Keratinocyte (primary cell): Measurements from ENCODE around the gene NUAK2. TPM values are rescaled to one million over a fixed set of nuclear protein-coding genes. Genes with fewer than 3 reads are reported as not detected.

Experiments
- DNase-seq: peaks from one replicate; pipeline ENCODE4 v3.0.0-alpha.2; 2011; ENCODE audit warnings: low read depth, missing footprints, low spot score
- FAIRE-seq: peaks from 2 replicates; lab custom pipeline; 2011; peaks lifted over from hg19 to GRCh38; lab: Jason Lieb, UNC
- H2AFZ ChIP-seq: 2 replicates; pipeline ENCODE4 v1.6.0; 2012; ENCODE audit warnings: low read length, control low read depth, inconsistent platforms; ENCODE audit not compliant: control insufficient read depth
- H3K27ac ChIP-seq: 2 replicates; pipeline ENCODE4 v1.5.1; 2011; ENCODE audit warnings: low read length; ENCODE audit not compliant: control insufficient read depth, insufficient read depth
- H3K27me3 ChIP-seq: 3 replicates; pipeline ENCODE4 v1.6.0; 2011; ENCODE audit warnings: low read length; ENCODE audit not compliant: control insufficient read depth, insufficient read depth; ENCODE audit errors: extremely low read depth
- H3K36me3 ChIP-seq, 2 experiments: 2 replicates in 1 of 2; 3 replicates in 1 of 2; pipeline ENCODE4 v1.5.1; 2011; ENCODE audit warnings: low read length in 2 of 2, mild to moderate bottlenecking in 1 of 2; ENCODE audit not compliant: control insufficient read depth in 2 of 2, insufficient read depth in 2 of 2; ENCODE audit errors: extremely low read depth in 1 of 2
- H3K4me1 ChIP-seq: 3 replicates; pipeline ENCODE4 v1.5.1; 2011; ENCODE audit warnings: low read length; ENCODE audit not compliant: control insufficient read depth, insufficient read depth; ENCODE audit errors: extremely low read depth
- H3K4me2 ChIP-seq: 3 replicates; pipeline ENCODE4 v1.6.0; 2011; ENCODE audit warnings: low read depth, low read length; ENCODE audit not compliant: control insufficient read depth, insufficient read depth; ENCODE audit errors: extremely low read depth
- H3K4me3 ChIP-seq, 3 experiments: fragments of 200-600 bp in 1 of 3; sonication (generic) in 1 of 3; 2 replicates in 2 of 3; 3 replicates in 1 of 3; pipeline ENCODE4 v1.5.1; 2011 to 2016; ENCODE audit warnings: low read length in 3 of 3, mild to moderate bottlenecking in 3 of 3, control low read depth in 2 of 3, inconsistent platforms in 1 of 3, low read depth in 1 of 3, mixed read lengths in 1 of 3, mixed run types in 1 of 3, moderate library complexity in 1 of 3; ENCODE audit not compliant: control insufficient read depth in 2 of 3, insufficient read depth in 2 of 3; ENCODE audit errors: extremely low read depth in 1 of 3
- H3K79me2 ChIP-seq: 2 replicates; pipeline ENCODE4 v1.6.0; 2012; ENCODE audit warnings: low read length; ENCODE audit not compliant: control insufficient read depth, insufficient read depth
- H3K9ac ChIP-seq: 3 replicates; pipeline ENCODE4 v1.6.0; 2011; ENCODE audit warnings: low read length; ENCODE audit not compliant: control insufficient read depth, insufficient read depth; ENCODE audit errors: extremely low read depth
- H3K9me1 ChIP-seq: 3 replicates; pipeline ENCODE4 v1.6.0; 2011; ENCODE audit warnings: low read length; ENCODE audit not compliant: control insufficient read depth, insufficient read depth; ENCODE audit errors: extremely low read depth
- H3K9me3 ChIP-seq: 2 replicates; pipeline ENCODE4 v1.5.1; 2012; ENCODE audit warnings: low read depth, low read length; ENCODE audit not compliant: control insufficient read depth
- H4K20me1 ChIP-seq: 3 replicates; pipeline ENCODE4 v1.6.0; 2011; ENCODE audit warnings: low read length; ENCODE audit not compliant: control insufficient read depth, insufficient read depth; ENCODE audit errors: extremely low read depth
- EZH2 ChIP-seq: IDR thresholded peaks from one replicate; pipeline ENCODE4 v1.6.1; 2012; ENCODE audit warnings: inconsistent platforms, mild to moderate bottlenecking, low read length, moderate library complexity
- dilution Hi-C: fragments of 300-500 bp; cut with MboI; formaldehyde crosslinking; loops from one replicate; pipeline ENCODE4 v1.7.0; 2020; ENCODE audit warnings: low sequenced_read_pairs; ENCODE audit not compliant: extremely low pct_ligation_motif_present
- polyA plus RNA-seq, 5 experiments: library from polyadenylated mRNA; depleted of rRNA in 3 of 5; stranded (reverse) in 3 of 5; stranded (forward) in 1 of 5; unstranded in 1 of 5; fragments of >200 nt; gene quantifications; 1 replicate in 1 of 5; 2 replicates in 3 of 5; 3 replicates in 1 of 5; pipeline versions ENCODE4 v1.2.1 to v1.2.3, GENCODE V29; 2011 to 2012; ENCODE audit warnings: missing spikeins in 2 of 5, low read depth in 1 of 5, low replicate concordance in 1 of 5
- TF ChIP-seq, protein P1 (sequence below), 3 experiments: IDR thresholded peaks in 1 of 3; conservative IDR thresholded peaks in 1 of 3; optimal IDR thresholded peaks in 1 of 3; 2 replicates in 2 of 3; 3 replicates in 1 of 3; pipeline versions ENCODE3 to v1.5.1; 2011; ENCODE audit warnings: low read length in 3 of 3, mild to moderate bottlenecking in 3 of 3, moderate library complexity in 2 of 3, control low read depth in 1 of 3, inconsistent platforms in 1 of 3; ENCODE audit not compliant: insufficient read depth in 2 of 3; ENCODE audit errors: extremely low read depth in 1 of 3

The NUAK2 gene
- polyA plus RNA-seq, 1 donor (not counting 4 experiments of a cell fraction or from before 2014, with no cell fraction given): 3.9 TPM

GRCh38 chr1:205338011-205338410 lies 16.5 kb upstream of the NUAK2 start:
- Histone ChIP-seq H3K9ac (no peak overlapping the region), H3K79me2 (no peaks in the 10 kb centered on the region), H4K20me1 (peaks cover 3% of the 10 kb centered on the region), H3K4me2 (no peak overlapping the region), H3K9me3 (no peaks in the 10 kb centered on the region), H3K27ac (no peak overlapping the region), H3K4me3 (no peak overlapping the region), H3K36me3 (no peaks in the 10 kb centered on the region), H3K4me1 (peaks cover 6% of the 10 kb centered on the region), H2AFZ (no peak overlapping the region), H3K27me3 (peaks cover 21% of the 10 kb centered on the region), H3K9me1 (no peaks in the 10 kb centered on the region)
- dilution Hi-C loops: loop anchor here (5.0 kb wide), 1 partner anchor 61 kb away; no protein-coding TSS in a partner anchor
- DNase-seq (no peak), FAIRE-seq (no peak)
- TF ChIP-seq, protein P1, sequence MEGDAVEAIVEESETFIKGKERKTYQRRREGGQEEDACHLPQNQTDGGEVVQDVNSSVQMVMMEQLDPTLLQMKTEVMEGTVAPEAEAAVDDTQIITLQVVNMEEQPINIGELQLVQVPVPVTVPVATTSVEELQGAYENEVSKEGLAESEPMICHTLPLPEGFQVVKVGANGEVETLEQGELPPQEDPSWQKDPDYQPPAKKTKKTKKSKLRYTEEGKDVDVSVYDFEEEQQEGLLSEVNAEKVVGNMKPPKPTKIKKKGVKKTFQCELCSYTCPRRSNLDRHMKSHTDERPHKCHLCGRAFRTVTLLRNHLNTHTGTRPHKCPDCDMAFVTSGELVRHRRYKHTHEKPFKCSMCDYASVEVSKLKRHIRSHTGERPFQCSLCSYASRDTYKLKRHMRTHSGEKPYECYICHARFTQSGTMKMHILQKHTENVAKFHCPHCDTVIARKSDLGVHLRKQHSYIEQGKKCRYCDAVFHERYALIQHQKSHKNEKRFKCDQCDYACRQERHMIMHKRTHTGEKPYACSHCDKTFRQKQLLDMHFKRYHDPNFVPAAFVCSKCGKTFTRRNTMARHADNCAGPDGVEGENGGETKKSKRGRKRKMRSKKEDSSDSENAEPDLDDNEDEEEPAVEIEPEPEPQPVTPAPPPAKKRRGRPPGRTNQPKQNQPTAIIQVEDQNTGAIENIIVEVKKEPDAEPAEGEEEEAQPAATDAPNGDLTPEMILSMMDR (optimal IDR thresholded peaks at IDR 0.05 in 1 of 3, IDR thresholded peaks at IDR 0.05 in 1 of 3, conservative IDR thresholded peaks at IDR 0.05 in 1 of 3; ENCODE audit: extremely low read depth in 1 of 3, insufficient read depth in 2 of 3, low read length in 3 of 3): no peak
- no peak for TF ChIP-seq EZH2

DNA sequence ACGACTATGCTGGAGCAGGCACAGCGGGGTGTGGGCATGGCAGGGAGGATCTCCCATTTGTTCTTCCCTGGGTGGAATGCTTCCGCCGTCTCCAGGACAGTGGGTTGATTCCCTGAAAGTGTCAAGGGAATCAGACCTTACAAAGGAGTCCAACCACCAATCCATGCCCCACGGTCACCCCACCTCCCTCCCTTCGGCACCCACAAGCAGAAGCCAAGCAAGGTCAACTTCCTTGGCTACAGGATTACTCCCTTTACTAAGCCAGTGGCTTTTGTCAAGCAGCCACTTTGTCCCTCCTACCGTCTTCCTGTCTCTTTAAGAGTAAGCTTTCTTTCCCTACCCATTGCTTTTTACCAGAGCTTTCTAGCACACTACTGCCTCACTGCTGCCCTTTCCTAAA lies 15.9 kb upstream of the NUAK2 start:
- FAIRE-seq (no peak), DNase-seq (no peak)
- no peak overlapping the region for H3K27ac ChIP-seq
- dilution Hi-C loops: loop anchor here (5.0 kb wide), 1 partner anchor 60 kb away; no protein-coding TSS in a partner anchor
- no peaks in the 10 kb centered on the region for H3K36me3 ChIP-seq
- H4K20me1 ChIP-seq: peaks cover 3% of the 10 kb centered on the region
- peaks cover 6% of the 10 kb centered on the region for H3K4me1 ChIP-seq
- TF ChIP-seq, protein P1 (optimal IDR thresholded peaks at IDR 0.05 in 1 of 3, IDR thresholded peaks at IDR 0.05 in 1 of 3, conservative IDR thresholded peaks at IDR 0.05 in 1 of 3; ENCODE audit: extremely low read depth in 1 of 3, insufficient read depth in 2 of 3, low read length in 3 of 3): no peak
- no peak for TF ChIP-seq EZH2
- no peaks in the 10 kb centered on the region for H3K79me2 ChIP-seq
- no peak overlapping the region for H3K9ac ChIP-seq
- H3K4me3 ChIP-seq: no peak overlapping the region
- no peaks in the 10 kb centered on the region for H3K9me1 ChIP-seq
- H3K9me3 ChIP-seq: no peaks in the 10 kb centered on the region
- no peak overlapping the region for H3K4me2 ChIP-seq
- peaks cover 16% of the 10 kb centered on the region for H3K27me3 ChIP-seq
- no peak overlapping the region for H2AFZ ChIP-seq
